ENCODE measurements around the gene SLC13A3.

The SLC13A3 gene

GRCh38 chr20:46650575-46651090 is 626 bp downstream of the SLC13A3 start:
- no peak for DNase-seq

- no peak for DNase-seq
Measured at GRCh38 chr20:46649965-46650542, 1.2 kb downstream of the SLC13A3 start.

GRCh38 chr20:46649650-46649949 is 1.7 kb downstream of the SLC13A3 start:
- no peak for DNase-seq

GRCh38 chr20:46648903-46649649 is 2.2 kb downstream of the SLC13A3 start:
- no peak for DNase-seq

- no peak for DNase-seq
Measured at GRCh38 chr20:46647469-46647868, 3.8 kb downstream of the SLC13A3 start.

- no peak for DNase-seq
Measured at GRCh38 chr20:46646659-46647380, 4.4 kb downstream of the SLC13A3 start.

DNA sequence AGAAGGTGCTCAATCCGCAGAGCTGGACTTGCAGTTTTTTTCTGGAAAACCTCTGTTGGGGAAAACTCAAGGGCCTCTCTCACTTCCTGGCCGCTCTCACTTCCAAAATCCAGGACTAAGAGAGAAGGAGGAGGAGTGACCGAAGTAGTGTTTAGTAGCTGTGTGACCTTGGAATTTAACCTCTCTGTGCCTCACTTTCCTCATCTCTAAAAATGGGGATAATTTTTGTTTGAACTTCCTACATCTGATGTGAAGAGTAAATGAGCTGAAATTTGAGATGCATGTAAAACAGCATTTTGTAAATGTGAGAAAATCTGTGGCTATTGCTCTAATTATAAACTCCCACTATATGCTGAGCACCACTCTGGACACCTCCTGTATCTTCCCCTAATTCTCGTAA is 5.1 kb downstream of the SLC13A3 start:
- DNase-seq: no peak

DNA sequence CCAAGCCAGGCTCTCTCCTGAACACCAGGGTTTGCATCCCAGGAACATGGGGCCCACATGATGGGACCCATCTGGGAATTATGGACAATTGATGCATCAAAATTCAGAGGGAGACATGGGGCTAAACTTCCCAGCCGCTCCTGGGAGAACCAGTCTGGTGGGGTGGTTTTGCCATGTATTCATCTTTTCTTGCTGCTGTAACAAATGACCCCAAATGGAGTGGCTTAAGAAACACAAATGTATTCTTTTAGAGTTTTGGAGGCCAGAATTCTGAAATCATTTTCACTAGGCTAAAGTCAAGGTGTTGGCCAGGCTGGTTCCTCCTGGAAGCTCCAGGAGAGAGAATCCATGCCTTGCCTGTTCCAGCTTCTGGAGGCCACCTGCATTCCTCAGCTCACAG is 6.5 kb downstream of the SLC13A3 start:
- DNase-seq: no peak

DNA sequence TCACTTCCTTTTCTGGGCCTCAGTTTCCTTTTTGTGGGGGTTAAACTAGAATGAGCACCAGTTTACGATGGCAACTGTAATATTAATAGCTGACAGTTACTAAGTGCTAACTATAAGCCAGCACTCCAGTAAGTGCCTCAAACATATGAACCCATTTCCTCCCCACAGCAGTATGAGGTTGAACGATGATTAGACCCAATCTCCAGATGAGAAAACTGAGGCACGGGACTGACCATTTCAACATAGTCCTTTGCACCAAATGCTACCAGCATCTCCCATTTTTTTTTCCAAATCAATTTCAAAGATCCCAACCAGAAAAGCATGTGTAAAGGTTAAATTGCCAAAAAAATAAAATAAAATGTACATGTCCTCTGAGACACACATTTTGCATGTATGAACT is 7.1 kb downstream of the SLC13A3 start:
- no peak for DNase-seq

- DNase-seq: no peak
Measured at GRCh38 chr20:46642969-46643343, 8.3 kb downstream of the SLC13A3 start.

DNA sequence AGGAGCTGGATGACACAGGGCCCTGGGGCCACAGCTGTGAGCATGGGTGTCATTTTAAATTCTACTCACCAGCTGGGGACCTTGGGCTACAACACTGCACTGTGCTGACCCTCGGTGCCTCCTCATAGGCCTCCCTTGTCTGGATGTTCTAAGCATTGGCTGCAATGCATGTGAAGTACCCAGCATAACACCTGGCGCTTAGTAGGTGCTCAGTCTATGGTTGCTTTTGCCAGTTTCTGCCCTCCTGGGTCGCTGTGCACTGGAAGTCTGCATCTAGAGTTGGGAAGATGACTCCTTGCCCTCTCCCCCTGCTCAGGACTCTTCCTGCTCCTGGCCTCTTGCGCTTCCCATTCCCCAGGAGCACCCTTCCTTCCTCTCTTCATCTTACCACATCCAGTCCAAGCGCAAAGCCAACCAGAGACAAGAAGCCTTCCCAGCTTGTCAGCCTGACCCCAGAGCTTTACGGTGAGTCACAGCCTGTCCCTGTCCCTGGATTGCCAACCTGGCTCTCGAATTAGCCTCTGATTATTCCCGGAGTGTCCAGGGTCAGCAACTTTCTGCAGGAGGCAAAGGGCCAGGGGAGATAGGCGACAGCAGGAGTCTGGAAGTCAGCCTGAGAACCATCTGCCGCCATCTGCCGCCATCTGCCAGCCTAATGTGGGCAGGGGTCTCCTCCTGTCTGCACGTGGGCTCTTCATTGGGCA is 8.8 kb downstream of the SLC13A3 start:
- no peak for DNase-seq

- no peak for DNase-seq
Measured at GRCh38 chr20:46641424-46641823, 9.8 kb downstream of the SLC13A3 start.

DNA sequence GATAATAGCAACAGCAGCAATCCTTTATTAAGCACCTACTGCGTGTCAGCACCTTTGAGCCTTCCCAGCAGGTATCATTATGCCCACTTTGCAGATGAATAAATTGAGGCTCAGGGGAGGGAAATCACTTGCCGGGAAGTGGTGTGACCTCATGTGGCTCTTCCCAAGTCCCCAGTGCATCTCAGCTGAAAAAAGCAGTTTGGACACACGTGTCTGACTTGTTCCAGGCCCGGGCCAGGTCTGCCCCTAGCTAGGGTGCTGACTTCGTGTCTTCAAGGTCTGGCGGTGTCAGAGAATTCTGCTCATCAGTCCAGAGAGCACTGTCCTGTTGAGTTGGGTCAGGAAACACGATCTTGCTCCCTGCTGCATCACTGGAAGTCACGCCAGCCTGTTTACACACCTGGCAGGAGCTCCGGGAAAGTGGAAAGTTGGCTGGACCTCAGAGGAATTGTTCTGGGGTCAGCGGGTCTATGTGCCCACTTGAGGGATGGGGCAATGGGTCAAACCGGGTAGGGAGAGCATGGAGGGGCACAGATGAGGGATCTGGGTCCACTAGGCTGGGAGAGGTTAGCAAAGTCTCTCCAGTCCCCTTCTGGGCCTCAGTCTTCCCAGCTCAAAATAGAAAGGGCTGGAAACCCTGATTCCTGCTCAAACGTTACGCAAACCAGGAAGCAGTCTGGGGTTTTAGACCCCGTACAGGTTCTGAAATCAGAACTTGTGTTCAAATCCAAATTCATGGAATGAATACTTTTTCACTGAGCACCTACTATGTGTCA is 10.5 kb downstream of the SLC13A3 start:
- no peak for DNase-seq

- DNase-seq: no peak
Measured at GRCh38 chr20:46640044-46640443, 11.2 kb downstream of the SLC13A3 start.

- no peak for DNase-seq
Measured at GRCh38 chr20:46639587-46639986, 11.7 kb downstream of the SLC13A3 start.

DNA sequence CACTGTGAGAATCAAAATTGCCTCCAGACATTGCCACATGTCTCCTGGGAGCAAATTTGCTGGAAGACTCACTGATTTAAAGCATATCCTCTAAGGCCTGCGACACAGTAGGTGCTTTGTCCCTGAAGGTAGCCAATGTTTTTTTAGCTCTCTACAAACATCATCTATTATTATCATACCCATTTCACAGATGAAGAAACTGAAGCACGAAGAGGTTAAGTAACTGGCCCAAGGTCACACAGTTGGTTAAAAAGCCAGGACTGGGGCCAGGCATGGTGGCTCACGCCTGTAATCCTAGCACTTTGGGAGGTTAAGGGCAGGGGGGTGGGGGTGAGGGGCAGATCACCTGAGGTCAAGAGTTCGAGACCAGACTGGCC is 12.4 kb downstream of the SLC13A3 start:
- DNase-seq: no peak

GRCh38 chr20:46638134-46638897 is 12.9 kb downstream of the SLC13A3 start:
- DNase-seq: no peak

DNA sequence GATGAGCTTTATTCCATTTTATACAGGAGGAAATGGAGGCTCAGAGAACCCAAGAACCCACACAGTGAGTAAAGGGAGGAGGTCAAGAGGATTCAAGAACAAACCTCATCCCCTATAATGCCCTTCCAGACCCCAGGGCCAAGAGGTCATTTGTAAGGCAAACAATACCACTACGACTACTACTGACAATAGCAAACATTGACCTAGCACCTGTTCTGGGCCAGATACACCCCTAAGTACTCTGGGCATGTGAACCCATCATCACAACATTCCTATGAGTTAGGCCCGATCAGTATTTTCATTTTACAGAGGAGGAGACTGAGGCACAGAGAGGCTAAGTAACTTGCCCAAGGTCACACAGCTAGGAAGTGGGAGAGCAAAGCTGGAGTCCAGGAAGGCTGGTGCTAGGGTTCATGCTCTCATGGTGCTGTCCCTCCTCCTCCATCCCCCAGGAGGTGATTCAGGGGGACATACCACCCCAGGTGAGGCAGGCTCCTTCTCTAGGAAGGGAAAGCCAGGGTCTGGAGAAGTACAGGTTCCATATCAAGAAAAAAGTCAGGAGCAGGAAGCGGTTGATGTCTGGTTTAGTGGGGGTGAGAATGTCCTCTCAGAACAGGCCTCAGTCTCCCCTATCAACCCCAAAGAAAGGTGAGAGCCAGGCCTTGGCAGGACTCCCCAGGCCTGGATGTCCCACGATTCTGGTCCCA is 13.7 kb downstream of the SLC13A3 start:
- no peak for DNase-seq

DNA sequence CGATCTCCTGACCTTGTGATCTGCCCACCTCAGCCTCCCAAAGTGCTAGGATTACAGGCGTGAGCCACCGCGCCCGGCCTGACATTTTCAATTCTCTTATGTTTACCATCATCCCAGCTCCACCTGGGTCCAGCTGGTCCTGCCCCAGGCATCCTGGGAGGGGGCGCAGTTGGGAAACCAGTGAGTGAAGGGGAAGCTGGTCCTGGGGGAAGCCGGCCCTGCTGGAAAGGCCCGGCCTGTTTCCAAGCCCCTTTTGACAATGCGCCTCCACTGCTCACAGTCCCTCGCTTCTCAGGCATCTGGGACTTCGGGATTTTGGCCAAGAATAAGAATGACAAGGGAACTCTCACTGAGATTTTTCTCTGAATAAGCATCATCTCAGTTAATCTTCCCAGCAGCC is 14.2 kb downstream of the SLC13A3 start:
- DNase-seq: no peak

GRCh38 chr20:46636514-46636913 is 14.7 kb downstream of the SLC13A3 start:
- DNase-seq: no peak

- DNase-seq: no peak
Measured at GRCh38 chr20:46635514-46636136, 15.6 kb downstream of the SLC13A3 start.

All from left hindlimb (tissue), 1 donor.